ENCODE results near the gene SLF2.

- TF ChIP-seq CTCF (IDR thresholded peaks at IDR 0.05) (no peak), POLR2A (IDR thresholded peaks at IDR 0.05) (no peak)
Observed at GRCh38 chr10:100927266-100927665, 14.5 kb downstream of the SLF2 start.
